ENCODE results near the gene SLTM.

DNA sequence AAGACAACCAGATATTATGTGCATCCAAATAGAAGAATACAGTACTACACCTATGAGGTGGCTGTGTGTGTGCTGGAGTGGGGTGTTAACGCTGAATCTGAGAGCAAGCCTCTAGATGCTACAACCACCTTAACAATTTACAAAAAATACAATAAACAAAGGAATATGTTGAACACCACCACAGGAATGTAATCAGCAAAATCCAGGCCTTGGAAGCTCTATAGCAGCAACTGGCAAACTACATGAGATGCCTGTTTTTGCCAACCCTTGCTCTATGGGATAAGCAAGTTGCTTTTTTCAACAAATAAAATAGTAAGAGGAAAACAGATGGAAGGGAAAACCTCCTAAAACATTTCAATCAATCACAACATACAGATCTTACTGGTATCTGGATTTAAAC lies 23.9 kb downstream of the SLTM start:
- TF ChIP-seq, protein P1, sequence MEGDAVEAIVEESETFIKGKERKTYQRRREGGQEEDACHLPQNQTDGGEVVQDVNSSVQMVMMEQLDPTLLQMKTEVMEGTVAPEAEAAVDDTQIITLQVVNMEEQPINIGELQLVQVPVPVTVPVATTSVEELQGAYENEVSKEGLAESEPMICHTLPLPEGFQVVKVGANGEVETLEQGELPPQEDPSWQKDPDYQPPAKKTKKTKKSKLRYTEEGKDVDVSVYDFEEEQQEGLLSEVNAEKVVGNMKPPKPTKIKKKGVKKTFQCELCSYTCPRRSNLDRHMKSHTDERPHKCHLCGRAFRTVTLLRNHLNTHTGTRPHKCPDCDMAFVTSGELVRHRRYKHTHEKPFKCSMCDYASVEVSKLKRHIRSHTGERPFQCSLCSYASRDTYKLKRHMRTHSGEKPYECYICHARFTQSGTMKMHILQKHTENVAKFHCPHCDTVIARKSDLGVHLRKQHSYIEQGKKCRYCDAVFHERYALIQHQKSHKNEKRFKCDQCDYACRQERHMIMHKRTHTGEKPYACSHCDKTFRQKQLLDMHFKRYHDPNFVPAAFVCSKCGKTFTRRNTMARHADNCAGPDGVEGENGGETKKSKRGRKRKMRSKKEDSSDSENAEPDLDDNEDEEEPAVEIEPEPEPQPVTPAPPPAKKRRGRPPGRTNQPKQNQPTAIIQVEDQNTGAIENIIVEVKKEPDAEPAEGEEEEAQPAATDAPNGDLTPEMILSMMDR (conservative IDR thresholded peaks at IDR 0.05) = no peak
- TF ChIP-seq EZH2 (IDR thresholded peaks at IDR 0.05; ENCODE audit: low read depth) = no peak
